Small intestine (tissue), 7 donors: ENCODE measurements around the gene NECTIN4. TPM values are rescaled to one million over a fixed set of nuclear protein-coding genes. Genes with fewer than 3 reads are reported as not detected.
"Not testable (repeated sequence)": the region's sequence is repeated elsewhere in the genome, so short reads cannot be mapped to it uniquely, and the experiment has no call there.

Experiments used
- DNase-seq, 2 donors: peaks; one replicate each; pipeline versions ENCODE4 v3.0.0 to v3.0.0-alpha.2; 2013
- FAIRE-seq: peaks from 2 replicates; lab custom pipeline; 2012; peaks lifted over from hg19 to GRCh38; lab: Jason Lieb, UNC
- H3K27ac ChIP-seq, 3 donors: one replicate each; pipeline ENCODE4 v1.5.1; 2013; ENCODE audit warnings: low read length in 2 of 3, mild to moderate bottlenecking in 2 of 3, control low read depth in 1 of 3, inconsistent platforms in 1 of 3, low read depth in 1 of 3, moderate library complexity in 1 of 3
- H3K27me3 ChIP-seq, 3 donors: one replicate each; pipeline ENCODE4 v1.6.1; 2013; ENCODE audit warnings: low read length in 3 of 3, inconsistent platforms in 1 of 3; ENCODE audit not compliant: control insufficient read depth in 3 of 3, insufficient read depth in 3 of 3
- H3K36me3 ChIP-seq, 3 donors: one replicate each; pipeline ENCODE4 v1.6.1; 2013; ENCODE audit warnings: low read length in 3 of 3, inconsistent platforms in 1 of 3, low read depth in 1 of 3, mild to moderate bottlenecking in 1 of 3, moderate library complexity in 1 of 3; ENCODE audit not compliant: control insufficient read depth in 3 of 3, insufficient read depth in 2 of 3
- H3K4me1 ChIP-seq, 3 donors: one replicate each; pipeline ENCODE4 v1.6.1; 2013; ENCODE audit warnings: low read length in 2 of 3, inconsistent platforms in 1 of 3, low read depth in 1 of 3, mild to moderate bottlenecking in 1 of 3, moderate library complexity in 1 of 3; ENCODE audit not compliant: control insufficient read depth in 3 of 3, insufficient read depth in 2 of 3
- H3K4me3 ChIP-seq, 3 donors: one replicate each; pipeline ENCODE4 v1.5.1; 2013; ENCODE audit warnings: low read length in 3 of 3, control low read depth in 1 of 3, inconsistent platforms in 1 of 3, low read depth in 1 of 3, mild to moderate bottlenecking in 1 of 3, moderate library complexity in 1 of 3
- H3K9me3 ChIP-seq, 2 donors: one replicate each; pipeline ENCODE4 v1.6.1; 2013; ENCODE audit warnings: low read depth in 1 of 2, low read length in 1 of 2; ENCODE audit not compliant: control insufficient read depth in 2 of 2, insufficient read depth in 1 of 2
- WGBS, 3 donors: extraction: QIAGEN DNeasy Blood & Tissue Kit; methylation state at CpG; one replicate each; pipeline ENCODE4 v1.1.7; 2013; 5-methylcytosine and 5-hydroxymethylcytosine counted together
- polyA plus RNA-seq, 4 donors: library from polyadenylated mRNA; stranded (reverse) in 3 of 4; unstranded in 1 of 4; fragments of 200-250 nt in 3 of 4; fragments of 120-200 nt in 1 of 4; gene quantifications; one replicate each; pipeline versions ENCODE4 v1.2.1 to v1.2.3, GENCODE V29; 2013
- donor health status: healthy with polysubstance abuse.
- donor health status: control.
- donor health status: control.
- donor health status: Bipolar disorder and iron deficiency.
- donor health status: healthy.

NECTIN4 gene
- polyA plus RNA-seq, 4 donors: 0.22 to 1.0 (median 0.93) TPM; not detected in 1

- peak in 1 of 2 donors; percentile 65 for DNase-seq
- no peaks in the 10 kb centered on the region for H3K36me3 ChIP-seq
- H3K4me3 ChIP-seq: peak overlapping the region; percentile 27 to 61 (median 53)
- H3K27ac ChIP-seq: peak overlapping the region in 2 of 3 donors; percentile 8 to 89
- WGBS, 3 donors: 57 to 68% (median 64%) methylated on average over 10 of the region's 10 CpGs
- no peak for FAIRE-seq
- no peaks in the 10 kb centered on the region for H3K4me1 ChIP-seq
- H3K27me3 ChIP-seq: peaks cover 0 to 4% (median 0%) of the 10 kb centered on the region in 3 donors
- H3K9me3 ChIP-seq: peaks cover 0 to 4% of the 10 kb centered on the region in 2 donors
Observed at GRCh38 chr1:161068306-161069234, 20.8 kb downstream of the NECTIN4 start.

GRCh38 chr1:161066694-161067093, 22.7 kb downstream of the NECTIN4 start:
- no peak for FAIRE-seq
- DNase-seq: no peak
- Histone ChIP-seq H3K4me1 (no peaks in the 10 kb centered on the region), H3K27ac (no peak overlapping the region), H3K36me3 (no peaks in the 10 kb centered on the region), H3K27me3 (peaks cover 0 to 5% (median 0%) of the 10 kb centered on the region in 3 donors), H3K9me3 (peaks cover 0 to 4% of the 10 kb centered on the region in 2 donors), H3K4me3 (no peak overlapping the region)
- WGBS, 3 donors: 62 to 74% (median 63%) methylated on average over 3 of the region's 3 CpGs

GRCh38 chr1:161065681-161066080, 23.7 kb downstream of the NECTIN4 start:
- H3K27me3 ChIP-seq, DNase-seq, H3K4me3 ChIP-seq, H3K4me1 ChIP-seq, H3K36me3 ChIP-seq, H3K9me3 ChIP-seq, H3K27ac ChIP-seq, FAIRE-seq: not testable (repeated sequence)
- 92 to 94% (median 92%) methylated on average over 7 of the region's 7 CpGs for WGBS, 3 donors

GRCh38 chr1:161063936-161064335, 25.4 kb downstream of the NECTIN4 start:
- H3K4me3 ChIP-seq, FAIRE-seq, H3K9me3 ChIP-seq, H3K27me3 ChIP-seq, H3K4me1 ChIP-seq, H3K27ac ChIP-seq, H3K36me3 ChIP-seq, DNase-seq: not testable (repeated sequence)
- 54 to 63% (median 59%) methylated on average over 6 of the region's 6 CpGs for WGBS, 3 donors

GRCh38 chr1:161061419-161061818, 27.9 kb downstream of the NECTIN4 start:
- H3K4me1 ChIP-seq: no peaks in the 10 kb centered on the region
- 89 to 94% (median 92%) methylated on average over 4 of the region's 4 CpGs for WGBS, 3 donors
- H3K27me3 ChIP-seq: peaks cover 0 to 5% (median 0%) of the 10 kb centered on the region in 3 donors
- H3K9me3 ChIP-seq: no peaks in the 10 kb centered on the region
- FAIRE-seq (no peak), DNase-seq (no peak)
- H3K36me3 ChIP-seq: no peaks in the 10 kb centered on the region
- no peak overlapping the region for H3K27ac ChIP-seq
- H3K4me3 ChIP-seq: no peak overlapping the region

- H3K4me3 ChIP-seq: no peak overlapping the region
- DNase-seq (peak in 1 of 2 donors; percentile 0), FAIRE-seq (no peak)
- no peaks in the 10 kb centered on the region for H3K36me3 ChIP-seq
- no peaks in the 10 kb centered on the region for H3K9me3 ChIP-seq
- 65 to 81% (median 68%) methylated on average over 6 of the region's 6 CpGs for WGBS, 3 donors
- H3K27ac ChIP-seq: no peak overlapping the region
- H3K27me3 ChIP-seq: peaks cover 0 to 9% (median under 1%) of the 10 kb centered on the region in 3 donors
- no peaks in the 10 kb centered on the region for H3K4me1 ChIP-seq
Observed at GRCh38 chr1:161059293-161059692, 30.1 kb downstream of the NECTIN4 start.

GRCh38 chr1:161054805-161055204, 34.6 kb downstream of the NECTIN4 start:
- peaks cover 0 to 5% (median 3%) of the 10 kb centered on the region in 3 donors for H3K27me3 ChIP-seq
- H3K27ac ChIP-seq: no peak overlapping the region
- H3K4me1 ChIP-seq: peaks cover 0 to 3% (median 0%) of the 10 kb centered on the region in 3 donors
- no peaks in the 10 kb centered on the region for H3K9me3 ChIP-seq
- 71 to 87% (median 87%) methylated on average over 7 of the region's 7 CpGs for WGBS, 3 donors
- DNase-seq: no peak
- peaks cover 0 to 2% (median 0%) of the 10 kb centered on the region in 3 donors for H3K36me3 ChIP-seq
- no peak overlapping the region for H3K4me3 ChIP-seq
- FAIRE-seq: no peak

GRCh38 chr1:161054232-161054631, 35.1 kb downstream of the NECTIN4 start:
- Histone ChIP-seq H3K27ac (no peak overlapping the region), H3K9me3 (peaks cover 0 to 5% of the 10 kb centered on the region in 2 donors), H3K4me1 (peaks cover 0 to 3% (median 0%) of the 10 kb centered on the region in 3 donors), H3K4me3 (no peak overlapping the region), H3K27me3 (peaks cover 0 to 5% (median 3%) of the 10 kb centered on the region in 3 donors), H3K36me3 (peaks cover 0 to 2% (median 0%) of the 10 kb centered on the region in 3 donors)
- DNase-seq: no peak
- FAIRE-seq: no peak
- WGBS, 3 donors: 88 to 93% (median 88%) methylated on average over 4 of the region's 4 CpGs
